Measurements from ENCODE around the gene MYO18A.

MYO18A gene

DNA sequence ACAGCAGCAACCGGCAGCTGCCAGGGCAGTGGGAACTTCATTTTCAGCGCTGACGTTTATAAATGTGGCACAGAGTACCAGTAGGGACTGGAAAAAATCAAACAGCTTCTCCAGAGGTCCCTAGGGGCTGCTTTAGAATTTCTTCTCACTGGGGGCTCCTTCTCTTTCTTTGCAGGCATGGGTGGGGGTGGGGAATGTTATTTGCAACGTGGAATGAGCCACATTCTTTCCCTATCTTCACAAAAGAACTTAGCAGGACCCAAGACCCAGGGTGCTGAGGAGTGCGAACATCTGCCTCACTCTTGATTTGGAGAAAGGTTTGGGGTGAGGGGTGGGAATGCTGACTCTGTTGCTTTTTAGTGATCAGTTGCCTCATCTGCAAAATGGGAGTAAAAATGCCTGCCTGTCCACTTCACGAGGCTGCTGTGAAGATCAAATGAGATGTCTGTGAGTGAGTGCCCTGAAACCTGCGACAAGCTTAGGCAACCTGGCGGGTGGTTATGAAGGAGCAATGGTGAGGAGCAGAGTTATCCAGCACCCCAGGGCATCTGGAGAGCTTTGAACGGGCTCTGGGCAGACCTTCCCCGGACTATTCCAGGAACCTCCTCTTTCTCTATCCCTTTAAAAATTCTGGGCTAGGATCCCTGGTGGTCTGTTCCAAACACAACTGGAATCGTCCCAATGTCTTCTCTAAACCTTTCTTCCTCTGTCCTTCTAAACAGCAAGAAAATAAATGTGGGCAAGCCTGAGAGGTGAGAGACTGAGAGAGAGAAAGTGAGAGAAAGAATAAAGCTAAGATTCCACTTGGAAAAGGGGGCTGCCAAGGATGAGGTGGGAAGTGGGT lies 148.0 kb downstream of the MYO18A start:
- Mint-ChIP-seq H3K4me3 (no peak overlapping the region), H3K27ac (no peak overlapping the region), H3K36me3 (no peaks in the 10 kb centered on the region), H3K9me3 (peaks cover 8% of the 10 kb centered on the region), H3K4me1 (no peaks in the 10 kb centered on the region)
- ATAC-seq: no peak
- no peak for DNase-seq (ENCODE audit: low spot score in 2 of 2)

DNA sequence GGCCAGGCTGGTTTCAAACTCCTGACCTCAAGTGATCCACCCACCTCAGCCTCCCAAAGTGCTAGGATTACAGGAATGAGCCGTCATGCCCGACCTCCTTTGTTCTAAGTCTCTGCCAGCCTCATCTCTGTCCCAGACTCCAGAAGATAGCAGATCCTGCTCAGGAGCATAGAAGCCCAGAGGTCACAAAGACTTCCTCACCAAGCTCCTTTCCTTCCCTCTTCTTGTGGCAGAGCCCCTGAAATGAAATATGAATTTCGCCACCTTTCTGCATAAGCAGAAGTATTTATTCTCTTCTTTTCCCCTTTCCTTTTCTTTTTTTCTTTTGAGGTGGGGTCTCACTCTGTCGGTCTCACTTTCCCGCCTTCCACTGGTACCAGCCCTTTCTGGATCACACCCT lies 148.7 kb downstream of the MYO18A start:
- no peak for ATAC-seq
- peaks cover 8% of the 10 kb centered on the region for H3K9me3 Mint-ChIP-seq
- DNase-seq (ENCODE audit: low spot score in 2 of 2): no peak
- no peaks in the 10 kb centered on the region for H3K4me1 Mint-ChIP-seq
- no peaks in the 10 kb centered on the region for H3K36me3 Mint-ChIP-seq
- no peak overlapping the region for H3K27ac Mint-ChIP-seq
- no peak overlapping the region for H3K4me3 Mint-ChIP-seq

DNA sequence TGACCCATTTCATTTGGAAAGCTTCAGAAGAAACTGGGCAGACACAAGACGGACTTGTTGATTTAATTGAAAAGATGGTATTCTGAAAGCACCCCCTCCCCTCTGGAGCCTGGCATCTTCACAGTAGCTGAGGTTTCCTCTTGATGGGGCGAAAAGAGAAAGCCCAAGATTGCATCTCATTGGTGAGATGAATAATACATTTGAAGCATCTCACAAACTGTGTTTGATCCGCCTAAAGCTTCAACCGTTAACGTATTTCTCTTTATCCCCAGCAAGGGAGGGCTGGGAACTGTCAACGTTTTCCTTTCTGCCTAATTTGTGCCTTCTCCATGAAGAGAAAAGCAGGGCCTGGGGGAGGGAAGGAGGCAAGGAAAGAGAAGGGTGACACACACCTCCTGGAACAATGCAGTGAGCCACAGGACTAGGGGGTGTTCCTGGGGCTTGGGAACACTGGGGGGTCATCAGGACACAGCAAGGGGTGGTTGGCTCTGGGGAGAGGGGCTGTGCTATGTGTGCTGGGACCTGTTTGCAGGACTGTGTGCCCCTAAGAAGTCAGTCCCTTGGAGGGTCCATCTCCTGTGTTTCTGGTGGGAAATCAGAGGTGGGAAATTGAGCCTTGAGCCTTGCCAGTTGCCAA lies 155.8 kb downstream of the MYO18A start:
- no peaks in the 10 kb centered on the region for H3K9me3 Mint-ChIP-seq
- H3K36me3 Mint-ChIP-seq: no peaks in the 10 kb centered on the region
- no peak overlapping the region for H3K27ac Mint-ChIP-seq
- no peak overlapping the region for H3K4me3 Mint-ChIP-seq
- H3K4me1 Mint-ChIP-seq: peaks cover 8% of the 10 kb centered on the region
- ATAC-seq (no peak), DNase-seq (ENCODE audit: low spot score in 2 of 2) (no peak)

DNA sequence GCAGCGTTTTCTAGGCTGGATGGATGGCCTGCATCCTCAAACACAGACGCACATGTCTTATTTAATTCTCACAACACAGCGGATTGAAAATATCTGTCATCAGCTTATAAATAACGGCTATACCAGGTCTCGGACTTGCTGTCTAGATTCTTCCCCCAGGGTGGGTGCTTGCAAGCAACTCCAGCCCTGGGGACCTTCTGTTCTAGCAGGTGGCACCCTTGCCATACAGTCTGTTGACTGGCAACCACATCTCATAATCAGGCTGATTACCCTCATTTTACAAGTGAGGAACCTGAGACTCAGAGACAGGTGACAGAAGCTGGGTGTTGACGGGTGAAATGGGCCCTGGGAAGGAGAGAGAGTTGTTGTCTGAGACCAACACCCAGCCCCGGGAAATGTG lies 158.1 kb downstream of the MYO18A start:
- Mint-ChIP-seq H3K36me3 (no peaks in the 10 kb centered on the region), H3K4me1 (peaks cover 18% of the 10 kb centered on the region), H3K9me3 (no peaks in the 10 kb centered on the region), H3K4me3 (no peak overlapping the region), H3K27ac (no peak overlapping the region)
- DNase-seq (ENCODE audit: low spot score in 2 of 2) (no peak), ATAC-seq (no peak)

DNA sequence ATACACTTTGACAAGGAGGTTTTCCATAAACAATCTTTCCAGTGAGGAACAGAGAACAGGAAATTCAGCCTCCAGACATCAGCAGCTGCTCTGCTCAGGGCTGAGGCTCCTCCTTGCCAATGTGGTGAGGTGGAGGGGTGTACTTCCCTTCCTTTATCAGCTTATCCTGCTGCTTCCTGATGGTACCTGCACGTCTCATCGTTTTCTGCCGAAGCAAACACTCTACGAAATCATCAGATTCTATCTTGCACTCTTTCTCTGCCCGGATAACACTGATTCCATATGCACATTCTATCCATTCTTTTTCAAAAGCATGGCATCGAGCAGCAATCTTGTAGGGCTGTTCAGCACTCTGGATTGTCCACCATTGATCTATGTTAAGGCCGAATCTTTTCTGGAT lies 159.0 kb downstream of the MYO18A start:
- Mint-ChIP-seq H3K4me1 (peaks cover 18% of the 10 kb centered on the region), H3K4me3 (no peak overlapping the region), H3K9me3 (no peaks in the 10 kb centered on the region), H3K27ac (no peak overlapping the region), H3K36me3 (no peaks in the 10 kb centered on the region)
- ATAC-seq (no peak), DNase-seq (ENCODE audit: low spot score in 2 of 2) (no peak)

All from stimulated activated effector memory CD8-positive, alpha-beta T cell treated with anti-CD3 and anti-CD28 coated beads, Interleukin-12 subunit alpha, Interleukin-12 subunit beta, amount 100 ng/mL, for 72 hours (primary cell).